HepG2 (cell line): ENCODE results near the gene PRKCZ. TPM values are rescaled to one million over a fixed set of nuclear protein-coding genes. Genes with fewer than 3 reads are reported as not detected.

Experiments used
- ATF7 ChIP-seq, 2 experiments: fragments of 450-650 bp in 1 of 2; sonication (generic) in 1 of 2; formaldehyde crosslinking in 1 of 2; IDR thresholded peaks; 2 replicates each; pipeline versions ENCODE4 v1.4.0 to v1.6.1; 2016 to 2020; ENCODE audit warnings: antibody characterized with exemption in 1 of 2, mild to moderate bottlenecking in 1 of 2, missing genetic modification reagents in 1 of 2
- CBX5 ChIP-seq: sonication (generic); formaldehyde crosslinking; IDR thresholded peaks from 2 replicates; pipeline ENCODE4 v1.4.0; 2020; ENCODE audit warnings: missing genetic modification reagents, borderline replicate concordance
- CERS6 ChIP-seq: sonication (generic); formaldehyde crosslinking; IDR thresholded peaks from 2 replicates; pipeline ENCODE4 v1.5.0; 2020; ENCODE audit warnings: missing genetic modification reagents
- DNMT1 ChIP-seq: sonication (generic); formaldehyde crosslinking; IDR thresholded peaks from 2 replicates; pipeline ENCODE4 v1.5.1; 2020; ENCODE audit warnings: mild to moderate bottlenecking, missing genetic modification reagents
- GTF3A ChIP-seq: sonication (generic); formaldehyde crosslinking; conservative IDR thresholded peaks from 2 replicates; pipeline ENCODE4 v1.4.0; 2020; ENCODE audit warnings: mild to moderate bottlenecking, missing genetic modification reagents
- HNRNPLL ChIP-seq: fragments of 200-400 bp; formaldehyde crosslinking; IDR thresholded peaks from 2 replicates; pipeline ENCODE4 v1.6.1; 2017; ENCODE audit warnings: mild to moderate bottlenecking, low read depth, low read length; ENCODE audit not compliant: poor library complexity, severe bottlenecking
- KDM1A ChIP-seq: IDR thresholded peaks from 2 replicates; pipeline ENCODE4 v1.6.1; 2016; ENCODE audit warnings: missing compliant biosample characterization
- KLF9 ChIP-seq: IDR thresholded peaks from 2 replicates; pipeline ENCODE4 v1.6.1; 2016; ENCODE audit warnings: low read depth
- MBD4 ChIP-seq: IDR thresholded peaks from 2 replicates; pipeline ENCODE4 v1.6.1; 2012; ENCODE audit warnings: low read length, inconsistent platforms, borderline replicate concordance
- POGZ ChIP-seq: sonication (generic); formaldehyde crosslinking; IDR thresholded peaks from 2 replicates; pipeline ENCODE4 v1.4.0; 2020; ENCODE audit warnings: mild to moderate bottlenecking, missing genetic modification reagents
- SIN3A ChIP-seq: IDR thresholded peaks from 2 replicates; pipeline ENCODE4 v1.6.1; 2011; ENCODE audit warnings: low read depth, mild to moderate bottlenecking, control low read depth, low read length, borderline replicate concordance
- TP53 ChIP-seq: sonication (generic); formaldehyde crosslinking; conservative IDR thresholded peaks from 2 replicates; pipeline ENCODE4 v1.4.0; 2020; ENCODE audit warnings: missing genetic modification reagents
- UBTF ChIP-seq: sonication (generic); formaldehyde crosslinking; IDR thresholded peaks from 2 replicates; pipeline ENCODE4 v1.4.0; 2020; ENCODE audit warnings: mild to moderate bottlenecking, missing genetic modification reagents
- ZBTB49 ChIP-seq: sonication (generic); formaldehyde crosslinking; IDR thresholded peaks from 2 replicates; pipeline ENCODE4 v1.4.0; 2020; ENCODE audit warnings: missing genetic modification reagents, borderline replicate concordance
- ZIK1 ChIP-seq: sonication (generic); formaldehyde crosslinking; IDR thresholded peaks from 2 replicates; pipeline ENCODE4 v1.5.0; 2020; ENCODE audit warnings: mild to moderate bottlenecking, low read depth, missing genetic modification reagents, borderline replicate concordance
- ZKSCAN5 ChIP-seq: sonication (generic); formaldehyde crosslinking; IDR thresholded peaks from 2 replicates; pipeline ENCODE4 v1.5.1; 2020; ENCODE audit warnings: mild to moderate bottlenecking, missing genetic modification reagents
- ZNF207 ChIP-seq: fragments of 450-650 bp; IDR thresholded peaks from 2 replicates; pipeline ENCODE4 v1.6.1; 2016; ENCODE audit warnings: antibody characterized with exemption, borderline replicate concordance
- ZNF546 ChIP-seq: sonication (generic); formaldehyde crosslinking; conservative IDR thresholded peaks from 2 replicates; pipeline ENCODE4 v1.8.1; 2023; ENCODE audit warnings: mild to moderate bottlenecking, missing genetic modification reagents
- ZNF720 ChIP-seq: sonication (generic); formaldehyde crosslinking; IDR thresholded peaks from 2 replicates; pipeline ENCODE4 v1.4.0; 2020; ENCODE audit warnings: missing genetic modification reagents
- ZNF724P ChIP-seq: sonication (generic); formaldehyde crosslinking; IDR thresholded peaks from 2 replicates; pipeline ENCODE4 v1.8.0; 2022; ENCODE audit warnings: missing genetic modification reagents, borderline replicate concordance
- ZNF747 ChIP-seq: sonication (generic); formaldehyde crosslinking; IDR thresholded peaks from 2 replicates; pipeline ENCODE4 v1.8.1; 2023; ENCODE audit warnings: missing genetic modification reagents, mild to moderate bottlenecking, borderline replicate concordance
- ZNF790 ChIP-seq: sonication (generic); formaldehyde crosslinking; IDR thresholded peaks from 2 replicates; pipeline ENCODE4 v1.8.0; 2022; ENCODE audit warnings: missing genetic modification reagents, mild to moderate bottlenecking, borderline replicate concordance
- polyA plus RNA-seq, 8 experiments: library from polyadenylated mRNA; depleted of rRNA in 3 of 8; stranded (reverse) in 7 of 8; unstranded in 1 of 8; fragments of >200 nt; fragmentation: Illumina TruSeq in 4 of 8; extraction: Trizol in 4 of 8; gene quantifications; 2 replicates each; pipeline versions ENCODE4 v1.2.1 to v1.2.3, GENCODE V29; 2011 to 2016; ENCODE audit warnings: low read depth in 4 of 8, missing spikeins in 1 of 8, mixed read lengths in 1 of 8; ENCODE audit not compliant: insufficient read depth in 1 of 8
- total RNA-seq, 5 experiments: library from RNA; depleted of rRNA; stranded (reverse); fragments of >200 nt; fragmentation: Illumina TruSeq; extraction: Trizol; gene quantifications; 2 replicates each; pipeline ENCODE4 v1.2.3, GENCODE V29; 2016; ENCODE audit warnings: low read depth in 1 of 5

The PRKCZ gene
- total and polyA plus RNA-seq, 2 of the 13 experiments (the other 11 are each of a cell fraction or from before 2014, with no cell fraction given): 34.7 to 85.2 TPM

GRCh38 chr1:2232255-2232915, 182.2 kb downstream of the PRKCZ start (continued):
- TF ChIP-seq UBTF (CRISPR knock-in tag) (peak; percentile 68), TP53 (no peak), MBD4 (no peak), ATF7 (IDR thresholded peaks at IDR 0.05) (no peak), ATF7 (CRISPR knock-in tag; IDR thresholded peaks at IDR 0.05) (no peak), ZNF790 (no peak), CERS6 (CRISPR knock-in tag) (no peak), ZNF720 (CRISPR knock-in tag) (no peak), ZIK1 (CRISPR knock-in tag) (no peak), KDM1A (no peak), ZKSCAN5 (no peak), HNRNPLL (no peak), ZNF546 (CRISPR knock-in tag) (no peak), GTF3A (CRISPR knock-in tag) (peak; percentile 36; the same call in 1 of the 2 replicates), SIN3A (no peak; the same call in 1 of the 2 replicates), DNMT1 (CRISPR knock-in tag) (no peak), POGZ (CRISPR knock-in tag) (no peak), ZNF724P (CRISPR knock-in tag) (no peak), KLF9 (no peak), ZNF207 (no peak), ZBTB49 (CRISPR knock-in tag) (no peak), ZNF747 (CRISPR knock-in tag) (no peak), CBX5 (CRISPR knock-in tag) (peak; percentile 34; the same call in 1 of the 2 replicates)
